ENCODE measurements around the gene AAK1. TPM values are rescaled to one million over a fixed set of nuclear protein-coding genes. Genes with fewer than 3 reads are reported as not detected.

AAK1 gene
- total and polyA plus RNA-seq, 10 of the 15 experiments (the other 5 are each of a cell fraction or from before 2014, with no cell fraction given), result 2.9 to 41.4 (median 17.5) TPM

GRCh38 chr2:69567157-69567908 is 76.2 kb downstream of the AAK1 start (continued):
- TF ChIP-seq E2F4 (IDR thresholded peaks at IDR 0.05; ENCODE audit: low read depth, low read length), result no peak
- TF ChIP-seq NFYA (IDR thresholded peaks at IDR 0.05; ENCODE audit: borderline replicate concordance, low read depth, low read length), result no peak
- no peak for TF ChIP-seq ZBTB33 (IDR thresholded peaks at IDR 0.05)
- TF ChIP-seq SIX5 (IDR thresholded peaks at IDR 0.05; ENCODE audit: low read depth, low read length, severe bottlenecking), result no peak
- no peak for TF ChIP-seq TCF7 (IDR thresholded peaks at IDR 0.05; ENCODE audit: borderline replicate concordance)
- TF ChIP-seq STAT3 (IDR thresholded peaks at IDR 0.05; ENCODE audit: low read depth, low read length), result no peak
- TF ChIP-seq HDAC2 (IDR thresholded peaks at IDR 0.05), result no peak
- TF ChIP-seq RUNX3 (IDR thresholded peaks at IDR 0.05; ENCODE audit: low read length), result no peak
- no peak for TF ChIP-seq REST (IDR thresholded peaks at IDR 0.05; ENCODE audit: low read depth, low read length)
- TF ChIP-seq ZBTB40 (IDR thresholded peaks at IDR 0.05; ENCODE audit: borderline replicate concordance), result no peak

Data from GM12878 (cell line).